GM12873 (cell line): ENCODE results near the gene TYW3.

Experiments
- CTCF ChIP-seq: IDR thresholded peaks from 2 replicates; pipeline ENCODE4 v1.5.1; 2012; ENCODE audit warnings: low read depth, mild to moderate bottlenecking, moderate library complexity, low read length, control low read depth; ENCODE audit not compliant: insufficient read depth; ENCODE audit errors: missing control alignments

Gene TYW3

GRCh38 chr1:74715236-74715502 is 17.8 kb upstream of the TYW3 start:
- no peak for TF ChIP-seq CTCF

GRCh38 chr1:74715806-74716205 is 17.1 kb upstream of the TYW3 start:
- no peak for TF ChIP-seq CTCF

- no peak for TF ChIP-seq CTCF
These were observed 16.1 kb upstream of the TYW3 start for GRCh38 chr1:74716822-74717221.

GRCh38 chr1:74717626-74718025 is 15.3 kb upstream of the TYW3 start:
- TF ChIP-seq CTCF, result no peak

GRCh38 chr1:74726063-74726462 is 6.9 kb upstream of the TYW3 start:
- TF ChIP-seq CTCF, result no peak

GRCh38 chr1:74728736-74729135 is 4.2 kb upstream of the TYW3 start:
- no peak for TF ChIP-seq CTCF

- no peak for TF ChIP-seq CTCF
These were observed 3.0 kb upstream of the TYW3 start for GRCh38 chr1:74729741-74730478.
